GM10248 (cell line): ENCODE measurements around the gene ABCC8.

Source experiments
- CTCF ChIA-PET: fragments of 300-600 bp; sonication (Branson Sonifier 250); formaldehyde crosslinking; extraction: SDS; loops from one replicate; lab custom pipeline; 2021; ENCODE audit warnings: antibody characterized with exemption; lab: Yijun Ruan, JAX
- POLR2A ChIA-PET: fragments of 350-650 bp; sonication (Branson Sonifier 250); formaldehyde crosslinking; extraction: SDS; loops from one replicate; lab custom pipeline; 2020; ENCODE audit warnings: antibody characterized with exemption; lab: Yijun Ruan, JAX
- DNase-seq: peaks from one replicate; pipeline ENCODE4 v3.0.0; 2012; ENCODE audit errors: extremely low spot score
- TF ChIP-seq, protein P1 (sequence below): IDR thresholded peaks from 2 replicates; pipeline ENCODE4 v1.5.1; 2012; ENCODE audit warnings: mild to moderate bottlenecking, low read depth; ENCODE audit errors: extremely low read depth, missing control alignments, control extremely low read depth

The ABCC8 gene

DNA sequence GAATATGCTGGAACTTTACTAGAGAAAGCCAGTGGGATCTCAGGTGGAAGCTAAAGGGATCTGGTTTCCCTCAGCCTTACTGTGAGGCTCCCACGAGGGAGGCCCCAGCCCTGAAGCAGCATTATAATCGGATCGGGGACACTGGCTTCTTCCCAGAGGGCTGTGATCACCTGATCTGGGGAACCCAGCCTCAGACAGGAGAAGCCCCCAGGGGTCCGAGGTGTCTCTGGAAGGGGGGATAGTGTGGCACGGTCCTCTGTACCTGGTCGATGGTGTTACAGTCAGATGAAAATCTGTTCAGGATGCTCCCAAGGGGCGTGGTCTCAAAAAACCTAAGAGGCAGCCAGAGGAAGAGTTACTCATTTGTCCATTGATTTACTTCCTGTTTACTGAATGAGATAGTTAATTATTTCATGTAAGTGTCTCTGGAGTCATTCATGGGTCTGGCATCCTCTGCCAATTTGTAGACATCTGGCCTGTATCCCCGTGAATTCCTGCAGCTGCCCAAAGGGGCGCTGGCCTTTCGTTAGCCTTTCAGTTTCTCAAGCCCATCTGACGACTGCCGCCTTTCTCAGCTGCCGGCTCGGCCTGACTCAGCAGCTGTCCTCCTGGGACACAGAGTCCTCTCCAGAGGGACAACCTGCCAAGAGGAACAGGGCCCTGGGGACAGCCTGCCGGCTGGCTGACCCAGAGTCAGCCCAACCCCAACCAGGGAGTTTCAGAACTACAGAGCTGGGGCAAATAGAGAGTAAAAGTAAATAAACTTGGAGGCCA, 71.2 kb downstream of the ABCC8 start:
- TF ChIP-seq, protein P1, sequence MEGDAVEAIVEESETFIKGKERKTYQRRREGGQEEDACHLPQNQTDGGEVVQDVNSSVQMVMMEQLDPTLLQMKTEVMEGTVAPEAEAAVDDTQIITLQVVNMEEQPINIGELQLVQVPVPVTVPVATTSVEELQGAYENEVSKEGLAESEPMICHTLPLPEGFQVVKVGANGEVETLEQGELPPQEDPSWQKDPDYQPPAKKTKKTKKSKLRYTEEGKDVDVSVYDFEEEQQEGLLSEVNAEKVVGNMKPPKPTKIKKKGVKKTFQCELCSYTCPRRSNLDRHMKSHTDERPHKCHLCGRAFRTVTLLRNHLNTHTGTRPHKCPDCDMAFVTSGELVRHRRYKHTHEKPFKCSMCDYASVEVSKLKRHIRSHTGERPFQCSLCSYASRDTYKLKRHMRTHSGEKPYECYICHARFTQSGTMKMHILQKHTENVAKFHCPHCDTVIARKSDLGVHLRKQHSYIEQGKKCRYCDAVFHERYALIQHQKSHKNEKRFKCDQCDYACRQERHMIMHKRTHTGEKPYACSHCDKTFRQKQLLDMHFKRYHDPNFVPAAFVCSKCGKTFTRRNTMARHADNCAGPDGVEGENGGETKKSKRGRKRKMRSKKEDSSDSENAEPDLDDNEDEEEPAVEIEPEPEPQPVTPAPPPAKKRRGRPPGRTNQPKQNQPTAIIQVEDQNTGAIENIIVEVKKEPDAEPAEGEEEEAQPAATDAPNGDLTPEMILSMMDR = no peak
- no peak for DNase-seq
- ChIA-PET POLR2A (no interaction called here), CTCF (interaction anchor here (1.4 kb wide), 1 partner anchor 13 kb away, joined by 3 read pairs; no protein-coding TSS in a partner anchor)

DNA sequence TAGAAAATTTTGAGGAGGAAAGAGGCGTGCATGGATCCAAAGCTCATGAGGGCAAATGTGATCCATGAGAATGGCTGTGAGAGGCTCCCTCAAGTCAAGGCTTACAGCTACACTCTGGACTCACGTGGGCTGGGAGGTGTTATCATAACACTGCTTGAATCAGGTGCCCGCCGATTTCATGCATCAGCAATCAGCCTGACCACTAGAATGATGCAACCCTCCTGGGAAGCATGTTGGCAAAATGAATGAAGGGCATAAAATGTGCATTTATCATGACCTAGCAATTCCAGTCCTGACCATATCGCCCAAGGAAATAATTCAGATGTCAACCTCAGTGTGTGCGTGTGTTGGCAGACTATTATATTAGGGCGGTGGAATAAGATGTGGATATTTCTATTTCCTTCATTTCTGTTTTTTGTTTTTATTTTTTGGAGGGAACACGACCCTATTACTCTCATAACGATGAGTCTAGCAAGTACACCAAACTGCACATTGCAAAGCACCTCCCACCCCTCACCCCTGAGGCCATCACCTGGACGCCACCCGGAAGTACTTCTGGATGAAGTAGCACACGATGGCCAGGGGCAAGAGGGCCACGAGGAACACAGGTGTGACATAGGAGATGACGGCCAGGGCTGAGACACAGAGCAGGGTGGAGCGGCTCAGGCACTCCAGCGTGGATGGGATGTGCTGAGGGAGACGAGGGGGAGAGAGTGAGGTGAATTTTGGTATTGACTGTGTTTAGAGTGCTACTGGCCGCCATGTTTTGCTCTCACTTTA, 72.5 kb downstream of the ABCC8 start:
- ChIA-PET POLR2A (no interaction called here), CTCF (interaction anchor here (1.8 to 8.4 kb wide), 2 partner anchors 21 to 100 kb away, joined by 8 to 51 read pairs; no protein-coding TSS in a partner anchor)
- DNase-seq = no peak
- TF ChIP-seq, protein P1 = no peak

DNA sequence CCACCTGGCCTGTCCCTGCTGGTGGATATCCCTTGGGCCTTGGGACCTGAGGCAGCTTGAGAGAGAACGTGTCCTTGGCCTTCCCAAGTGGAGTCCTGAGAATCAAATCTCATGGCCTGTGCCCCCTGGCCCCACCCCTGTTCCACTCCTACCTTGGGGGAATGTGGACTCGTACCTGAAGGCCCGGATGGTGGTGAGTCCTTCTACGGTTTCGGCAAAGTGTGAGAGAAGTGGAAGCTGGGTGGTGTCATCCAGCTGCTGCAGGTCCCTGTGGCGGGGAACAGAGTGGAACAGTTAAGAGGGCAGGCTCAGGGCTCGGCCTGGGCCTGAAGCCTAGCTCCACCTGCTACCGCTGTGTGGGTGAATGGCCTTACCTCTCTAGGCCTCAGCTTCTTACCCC, 74.2 kb downstream of the ABCC8 start:
- ChIA-PET POLR2A (no interaction called here), CTCF (interaction anchor here (1.8 to 8.4 kb wide), 2 partner anchors 19 to 101 kb away, joined by 8 to 51 read pairs; no protein-coding TSS in a partner anchor)
- TF ChIP-seq, protein P1 = no peak
- no peak for DNase-seq

DNA sequence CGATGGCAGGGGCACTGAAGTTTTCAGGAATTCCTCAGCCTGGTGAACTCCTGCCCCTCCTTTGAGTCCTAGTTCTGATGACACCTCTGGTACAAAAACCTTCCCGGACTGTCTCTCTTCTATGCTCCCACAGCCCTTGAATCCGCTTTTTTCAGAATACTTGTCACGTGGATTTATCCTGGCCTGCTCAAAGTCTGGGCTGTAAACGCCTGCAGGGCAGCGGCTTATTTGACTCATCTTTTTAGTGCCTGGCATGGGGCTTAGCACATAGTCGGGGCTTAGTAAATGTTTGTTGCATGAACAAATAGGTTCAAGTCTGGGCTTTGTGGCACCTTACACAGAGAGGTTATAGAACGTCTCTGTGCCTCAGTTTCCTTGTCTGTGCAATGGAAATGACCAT, 74.8 kb downstream of the ABCC8 start:
- POLR2A ChIA-PET = no interaction called here
- CTCF ChIA-PET = interaction anchor here (1.9 to 8.4 kb wide), 3 partner anchors 13 to 103 kb away, joined by 5 to 51 read pairs (median 7); partner anchors contain the start of gene KCNJ11
- TF ChIP-seq, protein P1 = no peak
- DNase-seq = no peak

DNA sequence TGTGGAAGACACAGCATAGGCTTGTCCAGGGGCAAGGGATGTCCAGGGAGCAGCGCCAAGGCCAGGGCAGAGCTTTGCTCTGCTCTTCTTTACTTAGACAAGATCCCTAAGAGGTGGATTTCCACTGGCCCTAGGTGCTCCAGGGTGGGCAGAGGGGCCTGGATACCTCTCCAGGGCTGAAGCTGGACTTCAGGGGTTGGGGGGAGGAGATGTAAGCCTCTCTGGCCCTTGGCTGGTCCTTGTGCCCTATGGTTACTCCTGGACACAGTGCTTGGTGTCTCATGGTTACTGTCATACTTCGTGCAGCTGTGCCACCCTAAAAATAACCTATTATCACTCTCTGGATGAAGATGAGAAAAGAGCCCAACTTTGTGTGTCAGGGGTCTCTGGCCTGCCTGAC, 75.3 kb downstream of the ABCC8 start:
- ChIA-PET POLR2A (no interaction called here), CTCF (interaction anchor here (1.9 to 8.4 kb wide), 3 partner anchors 13 to 103 kb away, joined by 5 to 51 read pairs (median 7); partner anchors contain the start of gene KCNJ11)
- TF ChIP-seq, protein P1 = no peak
- DNase-seq = no peak
